ENCODE data around the gene COL6A1.

GRCh38 chr21:45962531-45963231 lies 18.9 kb upstream of the COL6A1 start:
- TF ChIP-seq CTCF (IDR thresholded peaks at IDR 0.05; ENCODE audit: low read depth, low read length) (no peak), EZH2phosphoT487 (IDR thresholded peaks at IDR 0.05; ENCODE audit: low read depth) (no peak)

Data from OCI-LY3 (cell line).